GM04503 (cell line): ENCODE results near the gene SFXN5.
A peak's percentile ranks its signal among the peaks of the same experiment; 100 is the strongest.

ENCODE experiments used
- DNase-seq: peaks from one replicate; pipeline ENCODE4 v3.0.0-alpha.2; 2012; ENCODE audit warnings: low read depth

Gene SFXN5

GRCh38 chr2:73020657-73021370 is 50.7 kb downstream of the SFXN5 start:
- peak; percentile 87 for DNase-seq

- no peak for DNase-seq
Measured at GRCh38 chr2:73020306-73020656, 51.2 kb downstream of the SFXN5 start.

DNA sequence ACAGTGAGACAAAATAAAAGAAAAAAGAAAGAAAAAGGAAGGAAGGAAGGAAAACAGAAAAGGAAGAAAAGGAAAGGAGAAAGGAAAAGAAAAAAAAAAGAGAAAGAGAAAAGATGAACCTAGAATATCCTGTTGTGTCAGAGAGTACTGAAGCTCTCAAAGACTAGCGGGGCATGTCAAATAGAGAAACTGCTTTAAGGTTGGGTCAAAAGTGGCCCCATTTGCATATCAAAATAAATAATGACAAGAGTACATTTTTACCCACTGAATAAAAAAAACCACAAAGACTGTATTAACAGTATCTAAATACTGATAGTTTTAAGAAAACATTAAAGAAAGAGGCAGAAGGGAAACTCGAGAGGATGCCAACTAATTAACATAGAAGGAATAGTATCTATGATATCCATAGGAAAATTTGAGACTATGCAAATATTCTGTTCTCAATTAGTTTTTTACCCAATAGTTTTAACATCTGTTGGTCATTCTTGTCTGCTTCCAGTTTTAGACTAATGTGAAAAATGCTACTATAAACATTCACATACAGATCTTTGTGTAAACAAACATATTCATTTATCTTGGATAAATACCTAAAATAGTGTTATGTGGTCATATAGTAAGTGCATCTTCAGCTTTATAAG is 53.2 kb downstream of the SFXN5 start:
- no peak for DNase-seq

- no peak for DNase-seq
Measured at GRCh38 chr2:73013936-73014335, 57.6 kb downstream of the SFXN5 start.

- no peak for DNase-seq
Measured at GRCh38 chr2:73009177-73009839, 62.2 kb downstream of the SFXN5 start.

DNA sequence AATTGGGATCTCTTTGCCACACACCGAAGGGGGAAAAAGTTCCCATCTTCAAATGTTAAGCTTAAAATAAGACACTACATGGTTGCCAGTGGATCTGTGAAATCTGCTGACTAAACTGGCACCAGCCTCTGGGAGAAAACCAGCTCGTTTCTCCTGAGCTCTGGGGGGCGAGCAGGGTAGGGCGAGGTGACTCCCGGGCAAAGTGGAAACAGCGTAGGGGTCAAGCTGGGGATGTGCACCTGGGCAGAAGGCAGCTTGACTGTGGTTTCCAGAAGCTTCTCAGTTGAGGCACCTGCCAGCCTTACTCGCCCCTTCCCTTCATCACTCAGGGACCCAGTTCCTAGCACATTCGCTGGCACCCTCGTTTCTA is 62.8 kb downstream of the SFXN5 start:
- DNase-seq: no peak

GRCh38 chr2:73007991-73008765 is 63.3 kb downstream of the SFXN5 start:
- DNase-seq: no peak

- DNase-seq: no peak
Measured at GRCh38 chr2:73006969-73007710, 64.4 kb downstream of the SFXN5 start.

- DNase-seq: no peak
Measured at GRCh38 chr2:73004889-73005596, 66.5 kb downstream of the SFXN5 start.

DNA sequence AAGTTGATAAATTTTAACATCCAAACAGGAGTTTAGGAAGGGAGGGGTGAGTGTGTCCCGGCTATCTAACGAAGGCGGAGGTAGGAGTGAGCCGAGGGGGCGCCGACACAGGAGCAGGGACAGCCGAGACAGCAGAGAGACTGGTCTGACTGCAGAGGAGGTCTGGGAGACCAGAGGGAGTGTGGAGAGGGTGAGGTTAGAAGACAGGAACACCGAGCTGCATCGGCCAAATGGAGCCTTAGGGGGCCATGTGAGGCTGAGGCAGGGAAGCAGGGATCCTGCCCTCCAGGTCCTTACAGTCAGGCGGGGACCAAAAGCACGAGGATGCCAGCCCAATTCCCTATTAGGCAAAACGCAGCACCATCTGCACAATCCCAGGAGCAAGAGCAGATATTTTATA is 67.0 kb downstream of the SFXN5 start:
- no peak for DNase-seq

DNA sequence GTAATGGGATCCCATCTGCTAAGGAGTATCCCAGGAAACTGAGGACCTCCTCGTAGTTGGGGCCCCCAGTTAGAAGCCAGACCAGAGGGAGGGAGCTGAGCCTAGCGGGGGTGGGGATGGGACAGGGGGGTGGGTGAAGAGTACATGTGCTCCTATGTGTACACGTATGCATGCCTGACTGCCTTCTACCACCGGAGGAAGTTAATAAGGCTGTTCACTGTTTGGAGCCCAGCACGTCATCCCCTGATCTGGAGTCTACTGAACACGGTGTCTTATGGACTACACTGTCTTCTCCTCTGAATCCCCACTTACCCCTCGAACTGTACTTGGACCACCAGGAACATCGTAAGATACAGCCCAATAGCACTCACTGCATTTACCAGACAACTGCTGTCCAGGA is 68.5 kb downstream of the SFXN5 start:
- DNase-seq: no peak

- no peak for DNase-seq
Measured at GRCh38 chr2:73000808-73001570, 70.5 kb downstream of the SFXN5 start.

DNA sequence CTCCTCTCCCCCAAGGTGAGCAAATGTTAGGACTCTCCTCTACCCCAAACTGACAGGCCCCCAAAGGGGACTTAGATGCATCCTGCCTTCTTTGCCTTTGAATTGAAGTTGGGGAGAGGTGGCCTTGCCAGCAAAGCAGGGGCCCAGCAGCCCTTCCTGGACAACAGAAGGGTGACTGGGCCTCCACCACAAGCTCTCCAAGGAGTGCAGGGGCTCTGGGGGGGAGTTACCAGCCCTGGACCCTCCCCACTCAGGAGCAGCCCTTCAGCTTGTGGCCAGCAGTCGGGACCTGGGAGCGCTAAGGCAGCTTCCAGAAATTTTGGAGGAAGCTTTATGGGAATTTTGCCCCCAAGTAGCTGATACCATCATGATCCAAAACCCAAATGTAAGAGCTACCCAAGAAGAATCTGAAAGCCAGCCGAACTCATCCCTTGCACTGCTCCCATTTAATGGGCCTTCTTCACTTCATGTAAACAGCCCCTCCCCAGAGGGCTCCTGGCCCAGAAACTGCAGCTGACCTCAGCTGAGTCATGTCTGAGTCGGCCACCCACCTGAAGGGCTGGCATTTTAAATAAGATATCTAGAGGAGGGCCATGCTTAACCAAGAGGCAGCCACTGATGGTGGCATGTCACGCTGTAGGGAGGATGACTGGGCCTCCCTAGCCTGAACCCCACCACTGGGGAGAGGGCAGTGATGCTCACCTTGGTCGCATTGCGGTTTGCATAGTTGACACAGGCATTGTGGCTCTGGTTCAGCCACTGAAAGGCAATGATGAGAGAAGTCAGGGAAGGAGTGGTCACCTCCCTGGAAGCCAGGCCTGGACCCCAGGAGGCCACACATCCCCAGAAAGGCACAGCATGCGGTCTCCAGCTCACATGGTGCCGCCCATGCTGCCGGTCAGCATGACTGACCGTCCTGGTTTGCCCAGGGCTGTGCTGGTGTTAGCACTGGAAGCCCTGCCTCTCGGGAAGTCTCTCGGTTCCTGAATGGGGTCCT is 71.5 kb downstream of the SFXN5 start:
- no peak for DNase-seq

DNA sequence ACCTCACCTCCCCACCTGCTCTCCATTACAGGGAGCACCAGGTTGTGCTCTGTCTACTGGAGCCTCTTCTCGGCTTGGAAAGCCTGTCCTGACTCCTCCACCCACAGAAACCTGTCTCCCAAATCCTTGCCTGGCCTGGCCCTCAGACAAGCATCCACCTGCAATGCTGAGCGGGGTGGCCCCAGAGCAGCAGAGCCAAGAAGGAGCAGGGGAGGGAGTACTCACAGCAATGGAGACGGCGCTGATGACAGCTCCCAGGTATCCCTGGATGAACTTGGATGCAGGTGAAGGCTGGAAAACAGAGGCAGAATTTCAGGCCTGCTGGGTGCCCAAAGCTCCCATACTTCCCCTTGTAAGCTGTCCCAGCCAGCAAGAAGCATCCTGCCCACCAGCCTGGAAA is 72.8 kb downstream of the SFXN5 start:
- no peak for DNase-seq

GRCh38 chr2:72998234-72998651 is 73.3 kb downstream of the SFXN5 start:
- DNase-seq: no peak

DNA sequence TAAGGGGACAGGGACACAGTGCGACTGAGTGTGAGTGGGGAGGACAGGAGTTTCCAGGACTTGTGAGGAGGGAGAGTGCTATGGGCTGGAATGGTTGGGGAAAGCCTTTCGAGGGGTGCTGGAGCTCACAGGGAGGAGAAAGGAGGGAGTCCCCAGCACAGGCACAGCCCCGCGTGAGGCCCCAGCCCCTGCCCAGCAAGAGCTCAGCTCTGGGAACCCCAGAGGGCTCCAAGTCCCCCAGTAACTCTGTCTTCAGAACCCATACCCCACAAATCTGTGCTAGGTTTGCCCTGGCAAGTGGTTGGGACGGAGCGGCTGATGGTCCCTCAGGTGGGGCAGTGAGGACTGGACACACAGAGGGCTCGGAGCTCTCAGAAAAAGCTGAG is 75.4 kb downstream of the SFXN5 start:
- no peak for DNase-seq

- no peak for DNase-seq
Measured at GRCh38 chr2:72995430-72996116, 75.9 kb downstream of the SFXN5 start.

DNA sequence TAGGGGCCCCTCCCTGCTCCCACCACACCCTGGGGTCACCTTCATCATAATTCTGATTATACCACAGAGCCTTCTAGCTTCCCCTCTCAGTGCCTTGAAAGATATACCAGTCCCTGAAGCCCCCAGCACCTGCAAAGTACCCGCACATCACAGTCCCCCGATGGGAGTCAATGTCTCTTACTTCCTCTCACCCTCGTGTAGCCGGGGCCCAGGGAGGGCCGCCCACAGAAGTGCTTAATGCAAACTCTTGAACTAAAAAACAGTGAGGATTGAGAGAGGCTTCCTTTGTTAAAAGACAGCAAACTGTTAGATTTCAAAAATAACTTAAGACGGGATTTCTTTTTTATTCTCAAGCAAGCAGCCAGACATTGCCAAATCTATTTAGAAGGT is 76.5 kb downstream of the SFXN5 start:
- no peak for DNase-seq
